ENCODE results near the gene NOTCH1. TPM values are rescaled to one million over a fixed set of nuclear protein-coding genes. Genes with fewer than 3 reads are reported as not detected.
A peak's percentile ranks its signal among the peaks of the same experiment; 100 is the strongest.

NOTCH1 gene
- total RNA-seq, 2 donors from 2014 or later, result 29.6 to 65.3 TPM

GRCh38 chr9:136525841-136526499 lies 19.9 kb downstream of the NOTCH1 start:
- TF ChIP-seq CTCF (IDR thresholded peaks at IDR 0.05) (peak in 2 of 7 experiments; percentile 9 to 15), POLR2A (IDR thresholded peaks at IDR 0.05) (peak in 1 of 3 donors; percentile 37)
- H3K36me3 ChIP-seq (replicated peaks in 1 of 2; ENCODE audit: insufficient read depth in 1 of 2, low read depth in 2 of 2), result no peaks in the 10 kb centered on the region
- H3K27me3 ChIP-seq, result no peaks in the 10 kb centered on the region
- no peak overlapping the region for H3K4me3 ChIP-seq
- ATAC-seq, result peak; percentile 73
- H3K9me3 ChIP-seq, result no peaks in the 10 kb centered on the region
- 31 to 81% methylated on average over 4 to 30 of the region's 30 CpGs for WGBS, 2 donors
- DNase-seq, result peak; percentile 50 to 76 (median 76)
- H3K4me1 ChIP-seq, result peaks cover 81% of the 10 kb centered on the region
- peak overlapping the region in 3 of 4 donors; percentile 54 to 84 (median 67) for H3K27ac ChIP-seq
- intact Hi-C loops (cut with DNase I), result no loop called here

- TF ChIP-seq POLR2A (IDR thresholded peaks at IDR 0.05) (no peak), CTCF (IDR thresholded peaks at IDR 0.05) (no peak)
- 72 to 88% methylated on average over 9 to 10 of the region's 21 CpGs for WGBS, 2 donors
- H3K4me1 ChIP-seq, result peaks cover 83% of the 10 kb centered on the region
- H3K27ac ChIP-seq, result peak overlapping the region in 3 of 4 donors; percentile 54 to 84 (median 67)
- DNase-seq (no peak), ATAC-seq (no peak)
- H3K9me3 ChIP-seq, result no peaks in the 10 kb centered on the region
- no peaks in the 10 kb centered on the region for H3K27me3 ChIP-seq
- H3K4me3 ChIP-seq, result no peak overlapping the region
- intact Hi-C loops (cut with DNase I), result no loop called here
- H3K36me3 ChIP-seq (replicated peaks in 1 of 2; ENCODE audit: insufficient read depth in 1 of 2, low read depth in 2 of 2), result no peaks in the 10 kb centered on the region
Measured at GRCh38 chr9:136525207-136525606, 20.6 kb downstream of the NOTCH1 start.

GRCh38 chr9:136522314-136523237 lies 23.3 kb downstream of the NOTCH1 start:
- H3K9me3 ChIP-seq, result no peaks in the 10 kb centered on the region
- intact Hi-C loops (cut with DNase I), result no loop called here
- H3K27me3 ChIP-seq, result no peaks in the 10 kb centered on the region
- peaks cover 76% of the 10 kb centered on the region for H3K4me1 ChIP-seq
- 82 to 92% methylated on average over 18 to 47 of the region's 59 CpGs for WGBS, 2 donors
- H3K36me3 ChIP-seq (replicated peaks in 1 of 2; ENCODE audit: insufficient read depth in 1 of 2, low read depth in 2 of 2), result peaks cover 9 to 10% of the 10 kb centered on the region in 2 donors
- H3K27ac ChIP-seq, result peak overlapping the region in 1 of 4 donors; percentile 32
- H3K4me3 ChIP-seq, result no peak overlapping the region
- ATAC-seq (no peak), DNase-seq (no peak)
- TF ChIP-seq POLR2A (IDR thresholded peaks at IDR 0.05), result no peak

GRCh38 chr9:136521537-136521936 lies 24.3 kb downstream of the NOTCH1 start:
- Histone ChIP-seq H3K9me3 (no peaks in the 10 kb centered on the region), H3K27ac (peak overlapping the region in 1 of 4 donors; percentile 2), H3K36me3 (replicated peaks in 1 of 2; ENCODE audit: insufficient read depth in 1 of 2, low read depth in 2 of 2) (peaks cover 11 to 13% of the 10 kb centered on the region in 2 donors), H3K4me3 (no peak overlapping the region), H3K4me1 (peaks cover 66% of the 10 kb centered on the region), H3K27me3 (no peaks in the 10 kb centered on the region)
- no peak for TF ChIP-seq CTCF (IDR thresholded peaks at IDR 0.05)
- TF ChIP-seq POLR2A (IDR thresholded peaks at IDR 0.05), result no peak
- no peak for ATAC-seq
- WGBS, 2 donors, result 27 to 70% methylated on average over 1 to 7 of the region's 10 CpGs
- intact Hi-C loops (cut with DNase I), result no loop called here
- peak in 1 of 4 donors; percentile 72 for DNase-seq

GRCh38 chr9:136520053-136520540 lies 25.8 kb downstream of the NOTCH1 start:
- WGBS, 2 donors, result 55 to 66% methylated on average over 6 to 20 of the region's 20 CpGs
- peaks cover 51% of the 10 kb centered on the region for H3K4me1 ChIP-seq
- DNase-seq, result peak; percentile 54 to 74 (median 64)
- intact Hi-C loops (cut with DNase I), result no loop called here
- TF ChIP-seq CTCF (IDR thresholded peaks at IDR 0.05) (no peak), POLR2A (IDR thresholded peaks at IDR 0.05) (no peak)
- ATAC-seq, result peak; percentile 71
- peak overlapping the region in 3 of 4 donors; percentile 41 to 50 (median 47) for H3K27ac ChIP-seq
- peaks cover 13 to 18% of the 10 kb centered on the region in 2 donors for H3K36me3 ChIP-seq (replicated peaks in 1 of 2; ENCODE audit: insufficient read depth in 1 of 2, low read depth in 2 of 2)
- no peaks in the 10 kb centered on the region for H3K9me3 ChIP-seq
- H3K4me3 ChIP-seq, result no peak overlapping the region
- no peaks in the 10 kb centered on the region for H3K27me3 ChIP-seq

Measured in body of pancreas (tissue), 4 donors.